GM23338 (cell line): ENCODE measurements around the gene FNIP2. TPM values are rescaled to one million over a fixed set of nuclear protein-coding genes. Genes with fewer than 3 reads are reported as not detected.

ENCODE experiments used
- ATAC-seq: fragments of 200-7000 bp; cut with Tn5 transposase; 3 replicates; pipeline ENCODE4 v1.9.1; 2020
- DNase-seq: peaks from one replicate; pipeline ENCODE4 v3.0.0-alpha.2; 2015; ENCODE audit warnings: low spot score
- H2AFZ ChIP-seq: fragments of 200-600 bp; sonication (generic); 2 replicates; pipeline ENCODE4 v1.8.0; 2016; ENCODE audit warnings: antibody characterized with exemption, mild to moderate bottlenecking, moderate library complexity
- H3F3A ChIP-seq: fragments of 200-600 bp; sonication (generic); replicated peaks from 2 replicates; pipeline ENCODE4 v1.8.0; 2017; ENCODE audit warnings: antibody characterized with exemption, mixed run types, low read depth
- H3K27ac ChIP-seq: fragments of 200-600 bp; sonication (generic); 2 replicates; pipeline ENCODE4 v1.6.1; 2016; ENCODE audit warnings: low read depth
- H3K27me3 ChIP-seq: fragments of 200-600 bp; sonication (generic); 2 replicates; pipeline ENCODE4 v1.8.0; 2016; ENCODE audit warnings: mild to moderate bottlenecking, mixed run types, moderate library complexity; ENCODE audit not compliant: insufficient read depth
- H3K36me3 ChIP-seq: fragments of 200-600 bp; sonication (generic); 2 replicates; pipeline ENCODE4 v1.8.0; 2016; ENCODE audit warnings: mild to moderate bottlenecking; ENCODE audit not compliant: insufficient read depth
- H3K4me1 ChIP-seq: fragments of 200-600 bp; sonication (generic); 2 replicates; pipeline ENCODE4 v1.8.0; 2016; ENCODE audit warnings: mild to moderate bottlenecking, moderate library complexity; ENCODE audit not compliant: insufficient read depth
- H3K4me2 ChIP-seq: fragments of 200-600 bp; sonication (generic); 2 replicates; pipeline ENCODE4 v1.7.1; 2017; ENCODE audit warnings: mixed run types
- H3K4me3 ChIP-seq: fragments of 200-600 bp; sonication (generic); 2 replicates; pipeline ENCODE4 v1.6.1; 2016; ENCODE audit warnings: mixed run types
- H3K79me2 ChIP-seq: fragments of 200-600 bp; sonication (generic); replicated peaks from 2 replicates; pipeline ENCODE4 v1.8.0; 2017; ENCODE audit warnings: mild to moderate bottlenecking; ENCODE audit not compliant: insufficient read depth
- H3K9me2 ChIP-seq: fragments of 200-600 bp; sonication (generic); 2 replicates; pipeline ENCODE4 v1.8.0; 2017; ENCODE audit not compliant: insufficient read depth
- H4K20me1 ChIP-seq: fragments of 200-600 bp; sonication (generic); replicated peaks from 2 replicates; pipeline ENCODE4 v1.8.0; 2017; ENCODE audit warnings: mild to moderate bottlenecking; ENCODE audit not compliant: insufficient read depth
- H3K27ac Mint-ChIP-seq: 2 replicates; pipeline ENCODE4 v1.8.0; 2020; ENCODE audit warnings: inconsistent platforms, mild to moderate bottlenecking, moderate library complexity, mixed read lengths
- H3K27me3 Mint-ChIP-seq: 3 replicates; pipeline ENCODE4 v1.8.0; 2022; ENCODE audit warnings: low read depth, mild to moderate bottlenecking, moderate library complexity, mixed read lengths, inconsistent platforms; ENCODE audit not compliant: insufficient read depth, poor library complexity
- H3K36me3 Mint-ChIP-seq: 3 replicates; pipeline ENCODE4 v1.8.0; 2021; ENCODE audit warnings: low read depth, mild to moderate bottlenecking, inconsistent platforms, moderate library complexity, mixed read lengths
- H3K4me1 Mint-ChIP-seq: 3 replicates; pipeline ENCODE4 v1.8.0; 2020; ENCODE audit warnings: mild to moderate bottlenecking, inconsistent platforms, mixed read lengths
- H3K4me3 Mint-ChIP-seq: 3 replicates; pipeline ENCODE4 v1.8.0; 2021; ENCODE audit warnings: moderate library complexity, mild to moderate bottlenecking, inconsistent platforms, mixed read lengths
- H3K9me3 Mint-ChIP-seq: 3 replicates; pipeline ENCODE4 v1.8.0; 2020; ENCODE audit warnings: moderate library complexity, mild to moderate bottlenecking, inconsistent platforms, mixed read lengths
- CTCF ChIP-seq, 2 experiments: fragments of 200-600 bp in 1 of 2; sonication (generic) in 1 of 2; conservative IDR thresholded peaks; 2 replicates each; pipeline versions ENCODE4 v1.5.1 to v1.6.1; 2016 to 2017; ENCODE audit warnings: antibody characterized with exemption in 2 of 2, low read depth in 2 of 2, mild to moderate bottlenecking in 2 of 2, moderate library complexity in 1 of 2
- ETS1 ChIP-seq: IDR thresholded peaks from 2 replicates; pipeline ENCODE4 v1.6.1; 2016; ENCODE audit warnings: antibody characterized with exemption
- EZH2phosphoT487 ChIP-seq: fragments of 200-600 bp; sonication (generic); IDR thresholded peaks from one replicate; pipeline ENCODE4 v1.8.1; 2018; ENCODE audit warnings: antibody characterized with exemption; ENCODE audit not compliant: unreplicated experiment
- JUNB ChIP-seq: IDR thresholded peaks from one replicate; pipeline ENCODE4 v1.6.1; 2016; ENCODE audit warnings: antibody characterized with exemption; ENCODE audit not compliant: unreplicated experiment
- REST ChIP-seq: IDR thresholded peaks from one replicate; pipeline ENCODE4 v1.6.1; 2018; ENCODE audit warnings: antibody characterized with exemption; ENCODE audit not compliant: unreplicated experiment
- ZNF331 ChIP-seq: fragments of 250-450 bp; sonication (Bioruptor Pico); IDR thresholded peaks from 2 replicates; pipeline ENCODE4 v1.5.0; 2020; ENCODE audit warnings: low read depth, mild to moderate bottlenecking, moderate library complexity
- polyA plus RNA-seq: library from polyadenylated mRNA; unstranded; fragments of >200 nt; fragmentation: Nextera tagmentation; extraction: Ambion mirVana; gene quantifications from 2 replicates; pipeline ENCODE4 v1.2.1, GENCODE V29; 2016
- total RNA-seq: library from RNA; depleted of rRNA; stranded (reverse); fragments of >200 nt; shearing (Covaris generic); gene quantifications from 2 replicates; pipeline ENCODE4 v1.2.3, GENCODE V29; 2014
- TF ChIP-seq, protein P1 (sequence below): fragments of 250-450 bp; sonication (Bioruptor Pico); IDR thresholded peaks from 2 replicates; pipeline ENCODE4 v1.5.0; 2020; ENCODE audit warnings: mild to moderate bottlenecking, moderate library complexity

Gene FNIP2
- total and polyA plus RNA-seq, 2 experiments from 2014 or later, result 2.7 to 17.2 TPM

- no peak for TF ChIP-seq CTCF (conservative IDR thresholded peaks at IDR 0.05; ENCODE audit: low read depth in 2 of 2)
- TF ChIP-seq EZH2phosphoT487, result no peak
- no peak for TF ChIP-seq REST
- TF ChIP-seq JUNB, result no peak
Measured at GRCh38 chr4:158913766-158914165, 144.9 kb downstream of the FNIP2 start (continued).

- H3K36me3 Mint-ChIP-seq, result no peaks in the 10 kb centered on the region; the same call in 2 of the 3 replicates
- Histone ChIP-seq H3K9me2 (peaks cover 5% of the 10 kb centered on the region; the same call in 1 of the 2 replicates), H3K27me3 (no peaks in the 10 kb centered on the region), H3K27ac (no peak overlapping the region), H3F3A (no peaks in the 10 kb centered on the region), H3K4me1 (no peaks in the 10 kb centered on the region), H3K36me3 (no peaks in the 10 kb centered on the region), H2AFZ (no peak overlapping the region), H3K4me2 (no peak overlapping the region), H4K20me1 (no peaks in the 10 kb centered on the region), H3K4me3 (no peak overlapping the region), H3K79me2 (no peaks in the 10 kb centered on the region)
- ATAC-seq (no peak), DNase-seq (no peak)
- no peaks in the 10 kb centered on the region for H3K9me3 Mint-ChIP-seq
- H3K27ac Mint-ChIP-seq, result no peak overlapping the region
- H3K4me1 Mint-ChIP-seq, result peaks cover 10% of the 10 kb centered on the region
- H3K27me3 Mint-ChIP-seq, result peaks cover 6% of the 10 kb centered on the region
- H3K4me3 Mint-ChIP-seq, result no peak overlapping the region
- TF ChIP-seq ZNF331 (CRISPR knock-in tag) (no peak), CTCF (conservative IDR thresholded peaks at IDR 0.05; ENCODE audit: low read depth in 2 of 2) (no peak), ETS1 (no peak), JUNB (no peak)
- TF ChIP-seq, protein P1, sequence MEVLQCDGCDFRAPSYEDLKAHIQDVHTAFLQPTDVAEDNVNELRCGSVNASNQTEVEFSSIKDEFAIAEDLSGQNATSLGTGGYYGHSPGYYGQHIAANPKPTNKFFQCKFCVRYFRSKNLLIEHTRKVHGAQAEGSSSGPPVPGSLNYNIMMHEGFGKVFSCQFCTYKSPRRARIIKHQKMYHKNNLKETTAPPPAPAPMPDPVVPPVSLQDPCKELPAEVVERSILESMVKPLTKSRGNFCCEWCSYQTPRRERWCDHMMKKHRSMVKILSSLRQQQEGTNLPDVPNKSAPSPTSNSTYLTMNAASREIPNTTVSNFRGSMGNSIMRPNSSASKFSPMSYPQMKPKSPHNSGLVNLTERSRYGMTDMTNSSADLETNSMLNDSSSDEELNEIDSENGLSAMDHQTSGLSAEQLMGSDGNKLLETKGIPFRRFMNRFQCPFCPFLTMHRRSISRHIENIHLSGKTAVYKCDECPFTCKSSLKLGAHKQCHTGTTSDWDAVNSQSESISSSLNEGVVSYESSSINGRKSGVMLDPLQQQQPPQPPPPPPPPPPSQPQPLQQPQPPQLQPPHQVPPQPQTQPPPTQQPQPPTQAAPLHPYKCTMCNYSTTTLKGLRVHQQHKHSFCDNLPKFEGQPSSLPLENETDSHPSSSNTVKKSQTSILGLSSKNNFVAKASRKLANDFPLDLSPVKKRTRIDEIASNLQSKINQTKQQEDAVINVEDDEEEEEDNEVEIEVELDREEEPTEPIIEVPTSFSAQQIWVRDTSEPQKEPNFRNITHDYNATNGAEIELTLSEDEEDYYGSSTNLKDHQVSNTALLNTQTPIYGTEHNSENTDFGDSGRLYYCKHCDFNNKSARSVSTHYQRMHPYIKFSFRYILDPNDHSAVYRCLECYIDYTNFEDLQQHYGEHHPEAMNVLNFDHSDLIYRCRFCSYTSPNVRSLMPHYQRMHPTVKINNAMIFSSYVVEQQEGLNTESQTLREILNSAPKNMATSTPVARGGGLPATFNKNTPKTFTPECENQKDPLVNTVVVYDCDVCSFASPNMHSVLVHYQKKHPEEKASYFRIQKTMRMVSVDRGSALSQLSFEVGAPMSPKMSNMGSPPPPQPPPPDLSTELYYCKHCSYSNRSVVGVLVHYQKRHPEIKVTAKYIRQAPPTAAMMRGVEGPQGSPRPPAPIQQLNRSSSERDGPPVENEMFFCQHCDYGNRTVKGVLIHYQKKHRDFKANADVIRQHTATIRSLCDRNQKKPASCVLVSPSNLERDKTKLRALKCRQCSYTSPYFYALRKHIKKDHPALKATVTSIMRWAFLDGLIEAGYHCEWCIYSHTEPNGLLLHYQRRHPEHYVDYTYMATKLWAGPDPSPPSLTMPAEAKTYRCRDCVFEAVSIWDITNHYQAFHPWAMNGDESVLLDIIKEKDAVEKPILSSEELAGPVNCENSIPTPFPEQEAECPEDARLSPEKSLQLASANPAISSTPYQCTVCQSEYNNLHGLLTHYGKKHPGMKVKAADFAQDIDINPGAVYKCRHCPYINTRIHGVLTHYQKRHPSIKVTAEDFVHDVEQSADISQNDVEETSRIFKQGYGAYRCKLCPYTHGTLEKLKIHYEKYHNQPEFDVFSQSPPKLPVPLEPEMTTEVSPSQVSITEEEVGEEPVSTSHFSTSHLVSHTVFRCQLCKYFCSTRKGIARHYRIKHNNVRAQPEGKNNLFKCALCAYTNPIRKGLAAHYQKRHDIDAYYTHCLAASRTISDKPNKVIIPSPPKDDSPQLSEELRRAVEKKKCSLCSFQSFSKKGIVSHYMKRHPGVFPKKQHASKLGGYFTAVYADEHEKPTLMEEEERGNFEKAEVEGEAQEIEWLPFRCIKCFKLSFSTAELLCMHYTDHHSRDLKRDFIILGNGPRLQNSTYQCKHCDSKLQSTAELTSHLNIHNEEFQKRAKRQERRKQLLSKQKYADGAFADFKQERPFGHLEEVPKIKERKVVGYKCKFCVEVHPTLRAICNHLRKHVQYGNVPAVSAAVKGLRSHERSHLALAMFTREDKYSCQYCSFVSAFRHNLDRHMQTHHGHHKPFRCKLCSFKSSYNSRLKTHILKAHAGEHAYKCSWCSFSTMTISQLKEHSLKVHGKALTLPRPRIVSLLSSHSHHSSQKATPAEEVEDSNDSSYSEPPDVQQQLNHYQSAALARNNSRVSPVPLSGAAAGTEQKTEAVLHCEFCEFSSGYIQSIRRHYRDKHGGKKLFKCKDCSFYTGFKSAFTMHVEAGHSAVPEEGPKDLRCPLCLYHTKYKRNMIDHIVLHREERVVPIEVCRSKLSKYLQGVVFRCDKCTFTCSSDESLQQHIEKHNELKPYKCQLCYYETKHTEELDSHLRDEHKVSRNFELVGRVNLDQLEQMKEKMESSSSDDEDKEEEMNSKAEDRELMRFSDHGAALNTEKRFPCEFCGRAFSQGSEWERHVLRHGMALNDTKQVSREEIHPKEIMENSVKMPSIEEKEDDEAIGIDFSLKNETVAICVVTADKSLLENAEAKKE (CRISPR knock-in tag), result no peak
Measured at GRCh38 chr4:158914218-158914617, 145.4 kb downstream of the FNIP2 start.
